22Rv1 (cell line): ENCODE results near the gene ECE1.

Experiments
- H3K27ac ChIP-seq: fragments of 450-650 bp; 2 replicates; pipeline ENCODE4 v1.5.1; 2017
- ZFX ChIP-seq: fragments of 450-650 bp; IDR thresholded peaks from 2 replicates; pipeline ENCODE4 v1.6.1; 2017; ENCODE audit warnings: antibody characterized with exemption, borderline replicate concordance
- TF ChIP-seq, protein P1 (sequence below): fragments of 450-650 bp; IDR thresholded peaks from 2 replicates; pipeline ENCODE4 v1.5.1; 2017; ENCODE audit warnings: mild to moderate bottlenecking

The ECE1 gene

GRCh38 chr1:21312407-21312992 is 22.2 kb upstream of the ECE1 start:
- H3K27ac ChIP-seq, result no peak overlapping the region

DNA sequence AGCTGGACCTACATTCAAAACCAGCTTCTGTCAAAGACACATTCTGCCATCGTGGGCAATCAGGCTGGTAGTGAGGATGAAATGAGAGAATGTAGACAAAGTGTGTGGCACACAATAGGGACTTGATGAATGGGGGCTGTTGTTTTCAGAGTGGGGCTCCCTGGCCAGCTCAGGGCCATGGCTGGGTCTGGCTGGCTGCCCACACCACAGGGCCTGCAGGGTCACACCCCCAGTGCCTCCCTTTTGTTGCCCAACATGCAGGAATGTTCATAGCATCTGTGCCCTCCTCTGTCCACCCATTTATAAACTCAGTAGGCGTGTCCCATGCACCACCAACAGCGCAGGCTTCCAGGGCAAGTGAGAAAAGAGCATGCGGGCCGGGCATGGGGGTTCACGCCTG is 20.8 kb upstream of the ECE1 start:
- TF ChIP-seq ZFX, result no peak
- TF ChIP-seq, protein P1, sequence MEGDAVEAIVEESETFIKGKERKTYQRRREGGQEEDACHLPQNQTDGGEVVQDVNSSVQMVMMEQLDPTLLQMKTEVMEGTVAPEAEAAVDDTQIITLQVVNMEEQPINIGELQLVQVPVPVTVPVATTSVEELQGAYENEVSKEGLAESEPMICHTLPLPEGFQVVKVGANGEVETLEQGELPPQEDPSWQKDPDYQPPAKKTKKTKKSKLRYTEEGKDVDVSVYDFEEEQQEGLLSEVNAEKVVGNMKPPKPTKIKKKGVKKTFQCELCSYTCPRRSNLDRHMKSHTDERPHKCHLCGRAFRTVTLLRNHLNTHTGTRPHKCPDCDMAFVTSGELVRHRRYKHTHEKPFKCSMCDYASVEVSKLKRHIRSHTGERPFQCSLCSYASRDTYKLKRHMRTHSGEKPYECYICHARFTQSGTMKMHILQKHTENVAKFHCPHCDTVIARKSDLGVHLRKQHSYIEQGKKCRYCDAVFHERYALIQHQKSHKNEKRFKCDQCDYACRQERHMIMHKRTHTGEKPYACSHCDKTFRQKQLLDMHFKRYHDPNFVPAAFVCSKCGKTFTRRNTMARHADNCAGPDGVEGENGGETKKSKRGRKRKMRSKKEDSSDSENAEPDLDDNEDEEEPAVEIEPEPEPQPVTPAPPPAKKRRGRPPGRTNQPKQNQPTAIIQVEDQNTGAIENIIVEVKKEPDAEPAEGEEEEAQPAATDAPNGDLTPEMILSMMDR, result no peak
- H3K27ac ChIP-seq, result no peak overlapping the region

More at GRCh38 chr1:21312407-21312992, 22.2 kb upstream of the ECE1 start:
- no peak for TF ChIP-seq ZFX
- TF ChIP-seq, protein P1, result no peak

GRCh38 chr1:21308847-21309652 is 18.8 kb upstream of the ECE1 start:
- TF ChIP-seq, protein P1, result no peak
- TF ChIP-seq ZFX, result no peak
- H3K27ac ChIP-seq, result no peak overlapping the region

DNA sequence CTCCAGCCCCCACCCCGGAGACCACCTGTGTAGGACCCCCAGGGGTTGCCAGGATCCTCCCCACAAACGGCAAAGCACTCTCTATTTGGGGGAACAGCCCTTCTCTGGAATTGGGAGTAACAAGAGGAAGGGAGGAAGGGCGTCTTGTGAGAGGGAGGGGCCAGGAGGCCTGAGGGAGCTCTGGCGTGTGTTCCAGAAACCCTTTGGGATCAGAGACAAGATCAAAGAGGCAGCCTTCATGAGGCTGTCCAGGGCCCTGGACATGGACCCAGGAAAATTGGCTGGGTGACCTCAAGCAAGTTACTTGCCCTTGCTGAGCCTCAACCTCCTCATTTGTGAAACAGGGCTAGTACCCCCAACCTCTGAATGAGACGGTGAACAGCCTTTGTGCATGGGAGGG is 18.1 kb upstream of the ECE1 start:
- H3K27ac ChIP-seq, result no peak overlapping the region
- TF ChIP-seq ZFX, result no peak
- TF ChIP-seq, protein P1, result no peak

- TF ChIP-seq, protein P1, result no peak
- no peak for TF ChIP-seq ZFX
These were observed 17.5 kb upstream of the ECE1 start for GRCh38 chr1:21307663-21308305.

GRCh38 chr1:21307210-21307609 is 16.9 kb upstream of the ECE1 start:
- no peak overlapping the region for H3K27ac ChIP-seq

More at GRCh38 chr1:21307663-21308305, 17.5 kb upstream of the ECE1 start:
- H3K27ac ChIP-seq, result no peak overlapping the region

More at GRCh38 chr1:21307210-21307609, 16.9 kb upstream of the ECE1 start:
- no peak for TF ChIP-seq ZFX
- TF ChIP-seq, protein P1, result no peak
